Renal cortex interstitium (tissue), 15 donors: ENCODE results near the gene CRMP1. TPM values are rescaled to one million over a fixed set of nuclear protein-coding genes. Genes with fewer than 3 reads are reported as not detected.

Experiments
- DNase-seq, 11 donors: peaks; one replicate each; pipeline ENCODE4 v3.0.0-alpha.2; 2013; ENCODE audit warnings: low read depth in 9 of 11, low spot score in 4 of 11; ENCODE audit errors: extremely low read depth in 1 of 11
- long read RNA-seq, 16 experiments: transcript quantifications; one replicate each; lab custom pipeline, GENCODE V29; 2026
- polyA plus RNA-seq, 3 donors: library from polyadenylated mRNA; unstranded; fragments of 120-200 nt; gene quantifications; one replicate each; pipeline ENCODE4 v1.2.1, GENCODE V29; 2013; ENCODE audit not compliant: insufficient read length in 3 of 3

Gene CRMP1
- polyA plus RNA-seq = 10 to 100 TPM; 51.0 to 59.1 (median 52.3) TPM
- long read RNA-seq, donor 1, transcript CRMP1-202 (14 exons, 2,911 nt) = major isoform, 7 of 19 reads
- long read RNA-seq, donor 1, partial matches to known transcripts = 11 of 19 reads
- long read RNA-seq, donor 1, other reads (novel, unspliced or antisense) = 0 of 19 reads
- long read RNA-seq, donor 2, transcript CRMP1-202 (14 exons, 2,911 nt) = major isoform, 5 of 11 reads
- long read RNA-seq, donor 2, partial matches to known transcripts = 5 of 11 reads
- long read RNA-seq, donor 2, other reads (novel, unspliced or antisense) = 0 of 11 reads
- long read RNA-seq, donor 3, transcript CRMP1-202 (14 exons, 2,911 nt) = major isoform, 7 of 8 reads
- long read RNA-seq, donor 3, partial matches to known transcripts = 0 of 8 reads
- long read RNA-seq, donor 3, other reads (novel, unspliced or antisense) = 0 of 8 reads
- long read RNA-seq, donor 4, partial matches to known transcripts = 10 of 15 reads
- long read RNA-seq, donor 4, other reads (novel, unspliced or antisense) = 0 of 15 reads
- long read RNA-seq, donor 5 = 0 reads
- long read RNA-seq, donor 6, partial matches to known transcripts = 0 of 2 reads
- long read RNA-seq, donor 6, other reads (novel, unspliced or antisense) = 0 of 2 reads
- long read RNA-seq, donor 7, transcript CRMP1-202 (14 exons, 2,911 nt) = major isoform, 5 of 11 reads
- long read RNA-seq, donor 7, partial matches to known transcripts = 0 of 11 reads
- long read RNA-seq, donor 7, other reads (novel, unspliced or antisense) = 6 of 11 reads
- long read RNA-seq, donor 8 = 0 reads
- long read RNA-seq, donor 9, partial matches to known transcripts = 5 of 13 reads
- long read RNA-seq, donor 9, other reads (novel, unspliced or antisense) = 7 of 13 reads
- long read RNA-seq, donor 10, transcript CRMP1-202 (14 exons, 2,911 nt) = major isoform, 5 of 17 reads
- long read RNA-seq, donor 10, partial matches to known transcripts = 10 of 17 reads
- long read RNA-seq, donor 10, other reads (novel, unspliced or antisense) = 0 of 17 reads
- long read RNA-seq, donor 11, partial matches to known transcripts = 13 of 17 reads
- long read RNA-seq, donor 11, other reads (novel, unspliced or antisense) = 0 of 17 reads
- long read RNA-seq, donor 12, partial matches to known transcripts = 0 of 1 reads
- long read RNA-seq, donor 12, other reads (novel, unspliced or antisense) = 0 of 1 reads
- long read RNA-seq, donor 13 = 0 reads
- long read RNA-seq, donor 14, partial matches to known transcripts = 6 of 12 reads
- long read RNA-seq, donor 14, other reads (novel, unspliced or antisense) = 0 of 12 reads
- long read RNA-seq, donor 15, partial matches to known transcripts = 7 of 8 reads
- long read RNA-seq, donor 15, other reads (novel, unspliced or antisense) = 0 of 8 reads
- long read RNA-seq, donor 16, transcript CRMP1-202 (14 exons, 2,911 nt) = major isoform, 12 of 13 reads
- long read RNA-seq, donor 16, partial matches to known transcripts = 0 of 13 reads
- long read RNA-seq, donor 16, other reads (novel, unspliced or antisense) = 0 of 13 reads

DNA sequence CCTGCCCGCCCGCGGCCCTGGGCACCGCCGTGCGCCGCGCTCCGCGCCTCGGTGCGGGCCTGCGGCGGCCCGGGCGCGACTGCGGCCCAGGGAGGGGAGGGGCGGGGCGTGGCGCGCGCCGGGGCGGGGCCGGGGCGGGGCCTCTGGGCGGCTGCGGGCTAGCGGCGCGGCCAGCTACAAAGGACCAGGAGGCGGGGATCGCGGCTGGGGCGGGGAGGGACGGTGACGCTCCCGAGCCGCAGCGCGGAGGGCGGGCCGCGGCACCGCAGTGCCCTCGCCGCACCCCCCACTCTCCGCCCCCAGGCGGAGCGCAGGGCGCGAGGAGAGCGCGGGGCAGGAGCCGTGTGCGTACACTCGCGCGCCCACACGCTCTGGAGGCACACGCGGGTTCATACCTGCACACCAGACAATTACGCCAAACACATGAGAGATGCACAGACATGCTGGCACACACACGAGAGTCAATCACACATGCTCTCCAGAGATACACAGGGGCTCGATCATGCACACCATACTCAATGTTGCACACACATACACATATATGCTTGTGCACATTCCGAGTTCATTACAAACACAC is at the start of gene CRMP1:
Gene CRMP1 (minus strand): TSS at position 83 of the 577 bp plus-strand sequence. CDS start 117 bp downstream, outside the sequence.
- DNase-seq = no peak

- DNase-seq = no peak
These were observed 48.7 kb upstream of the CRMP1 start for GRCh38 chr4:5941601-5942000.

GRCh38 chr4:5940470-5941203 is 47.8 kb upstream of the CRMP1 start:
- DNase-seq = no peak

GRCh38 chr4:5933996-5934831 is 41.3 kb upstream of the CRMP1 start:
- no peak for DNase-seq

DNA sequence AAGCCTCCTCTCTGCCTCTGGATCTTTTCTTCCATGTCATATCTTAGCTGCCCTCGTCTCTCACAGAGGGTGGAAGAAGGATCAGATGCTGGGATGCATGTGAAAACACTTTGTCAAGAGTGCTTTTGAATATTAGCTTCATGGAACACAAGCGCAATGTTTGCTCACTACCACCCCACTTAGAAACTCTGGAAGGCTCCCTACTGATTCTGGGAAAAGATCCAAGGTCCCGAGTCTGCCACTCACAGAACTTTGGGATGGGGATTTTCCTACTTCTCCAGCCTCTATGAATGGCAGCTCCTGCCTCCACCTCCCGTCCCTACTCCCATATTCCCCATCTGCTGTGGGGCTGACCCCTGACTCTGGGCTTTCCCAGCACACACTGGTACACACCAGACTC is 40.2 kb upstream of the CRMP1 start:
- DNase-seq = no peak

- DNase-seq = no peak
These were observed 39.2 kb upstream of the CRMP1 start for GRCh38 chr4:5932035-5932568.

- DNase-seq = no peak
These were observed 38.6 kb upstream of the CRMP1 start for GRCh38 chr4:5931526-5931925.

GRCh38 chr4:5930876-5931275 is 38.0 kb upstream of the CRMP1 start:
- DNase-seq = no peak

DNA sequence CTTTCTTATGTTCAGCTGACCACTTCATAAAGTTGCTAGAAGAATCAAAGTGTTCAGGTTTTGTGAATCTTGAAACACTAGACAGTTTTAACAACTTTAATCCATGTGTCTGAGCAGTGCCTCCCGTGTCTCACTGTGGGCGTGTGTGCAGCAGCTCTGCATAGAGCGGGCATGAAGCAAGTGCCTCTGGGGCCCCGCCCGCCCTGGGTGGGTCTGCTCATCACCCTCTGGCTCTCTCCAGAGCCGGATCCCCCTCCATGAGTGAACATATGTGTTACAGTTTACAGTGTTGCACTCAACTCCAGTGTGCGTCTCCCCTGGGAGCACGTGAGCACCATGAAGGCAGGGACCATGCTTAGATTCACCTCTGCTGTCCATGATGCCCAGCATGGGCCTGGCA is 37.6 kb upstream of the CRMP1 start:
- DNase-seq = no peak

DNA sequence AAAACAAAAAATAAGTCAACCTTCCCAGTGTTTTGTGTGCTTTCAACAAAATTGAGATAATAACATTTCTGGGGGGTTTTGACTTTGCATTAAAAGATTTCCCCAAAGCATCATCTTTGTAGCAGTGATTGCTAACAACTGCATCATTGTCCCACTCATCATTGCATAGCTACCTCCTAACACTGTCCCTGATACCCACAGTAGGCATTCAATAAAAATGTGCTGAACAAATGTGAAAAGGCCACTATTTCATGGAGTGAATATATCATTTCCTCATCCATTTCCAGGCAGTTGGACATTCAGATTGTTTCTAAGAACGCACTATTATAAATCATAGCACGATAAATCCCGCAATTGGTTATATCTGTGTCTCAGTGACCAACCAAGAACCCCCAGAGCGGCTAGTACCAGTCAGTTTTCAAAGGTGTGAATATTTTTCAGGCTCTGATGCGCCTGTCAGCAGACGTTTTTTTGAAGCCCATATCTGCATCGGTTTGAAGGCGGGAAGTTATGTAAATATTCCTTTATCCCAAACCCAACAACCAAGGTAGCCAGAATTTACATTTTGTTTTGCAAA is 36.0 kb upstream of the CRMP1 start:
- DNase-seq = no peak

GRCh38 chr4:5928274-5928673 is 35.4 kb upstream of the CRMP1 start:
- no peak for DNase-seq

- no peak for DNase-seq
These were observed 34.9 kb upstream of the CRMP1 start for GRCh38 chr4:5927747-5928146.

GRCh38 chr4:5927116-5927515 is 34.2 kb upstream of the CRMP1 start:
- DNase-seq = no peak

DNA sequence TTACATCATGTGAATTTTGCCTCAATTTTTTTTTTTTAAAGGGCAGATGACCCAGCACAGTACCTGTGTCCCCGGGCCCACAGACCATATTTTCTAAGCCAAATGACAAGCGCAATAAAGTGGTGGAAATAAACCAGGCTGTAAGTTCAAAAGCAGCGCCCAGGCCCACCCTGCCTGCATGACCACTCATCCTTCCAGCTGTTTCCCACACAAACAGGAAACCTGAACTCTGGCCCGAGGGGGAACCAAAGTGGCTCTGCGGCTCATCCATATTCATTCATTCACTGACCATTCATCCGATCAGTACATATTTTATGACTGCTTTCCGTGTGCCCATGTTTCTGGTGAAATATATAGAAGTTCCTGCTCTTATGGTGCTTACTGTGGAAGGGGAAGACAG is 33.7 kb upstream of the CRMP1 start:
- DNase-seq = no peak

- no peak for DNase-seq
These were observed 32.7 kb upstream of the CRMP1 start for GRCh38 chr4:5925419-5926200.
